ENCODE results near the gene RDH14. TPM values are rescaled to one million over a fixed set of nuclear protein-coding genes. Genes with fewer than 3 reads are reported as not detected.
A peak's percentile ranks its signal among the peaks of the same experiment; 100 is the strongest.

RDH14 gene, protein sequence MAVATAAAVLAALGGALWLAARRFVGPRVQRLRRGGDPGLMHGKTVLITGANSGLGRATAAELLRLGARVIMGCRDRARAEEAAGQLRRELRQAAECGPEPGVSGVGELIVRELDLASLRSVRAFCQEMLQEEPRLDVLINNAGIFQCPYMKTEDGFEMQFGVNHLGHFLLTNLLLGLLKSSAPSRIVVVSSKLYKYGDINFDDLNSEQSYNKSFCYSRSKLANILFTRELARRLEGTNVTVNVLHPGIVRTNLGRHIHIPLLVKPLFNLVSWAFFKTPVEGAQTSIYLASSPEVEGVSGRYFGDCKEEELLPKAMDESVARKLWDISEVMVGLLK
- polyA plus RNA-seq (ENCODE audit: insufficient read length in 10 of 10): 10 to 100 TPM; 24.0 to 31.3 (median 25.5) TPM
- long read RNA-seq, donor 1, transcript RDH14-201 (2 exons, 1,587 nt): major isoform, 10 of 10 reads
- long read RNA-seq, donor 1, partial matches to known transcripts: 0 of 10 reads
- long read RNA-seq, donor 1, other reads (novel, unspliced or antisense): 0 of 10 reads
- long read RNA-seq, donor 2, transcript RDH14-201 (2 exons, 1,587 nt): major isoform, 11 of 12 reads
- long read RNA-seq, donor 2, partial matches to known transcripts: 0 of 12 reads
- long read RNA-seq, donor 2, other reads (novel, unspliced or antisense): 0 of 12 reads
- long read RNA-seq, donor 3: 0 reads
- long read RNA-seq, donor 4, transcript RDH14-201 (2 exons, 1,587 nt): major isoform, 8 of 15 reads
- long read RNA-seq, donor 4, partial matches to known transcripts: 5 of 15 reads
- long read RNA-seq, donor 4, other reads (novel, unspliced or antisense): 0 of 15 reads
- long read RNA-seq, donor 5, transcript RDH14-201 (2 exons, 1,587 nt): major isoform, 12 of 12 reads
- long read RNA-seq, donor 5, partial matches to known transcripts: 0 of 12 reads
- long read RNA-seq, donor 5, other reads (novel, unspliced or antisense): 0 of 12 reads
- long read RNA-seq, donor 6, transcript RDH14-201 (2 exons, 1,587 nt): major isoform, 16 of 22 reads
- long read RNA-seq, donor 6, partial matches to known transcripts: 5 of 22 reads
- long read RNA-seq, donor 6, other reads (novel, unspliced or antisense): 0 of 22 reads
- long read RNA-seq, donor 7, transcript RDH14-201 (2 exons, 1,587 nt): major isoform, 8 of 8 reads
- long read RNA-seq, donor 7, partial matches to known transcripts: 0 of 8 reads
- long read RNA-seq, donor 7, other reads (novel, unspliced or antisense): 0 of 8 reads
- long read RNA-seq, donor 8, transcript RDH14-201 (2 exons, 1,587 nt): major isoform, 10 of 10 reads
- long read RNA-seq, donor 8, partial matches to known transcripts: 0 of 10 reads
- long read RNA-seq, donor 8, other reads (novel, unspliced or antisense): 0 of 10 reads
- long read RNA-seq, donor 9, partial matches to known transcripts: 0 of 4 reads
- long read RNA-seq, donor 9, other reads (novel, unspliced or antisense): 0 of 4 reads

DNA sequence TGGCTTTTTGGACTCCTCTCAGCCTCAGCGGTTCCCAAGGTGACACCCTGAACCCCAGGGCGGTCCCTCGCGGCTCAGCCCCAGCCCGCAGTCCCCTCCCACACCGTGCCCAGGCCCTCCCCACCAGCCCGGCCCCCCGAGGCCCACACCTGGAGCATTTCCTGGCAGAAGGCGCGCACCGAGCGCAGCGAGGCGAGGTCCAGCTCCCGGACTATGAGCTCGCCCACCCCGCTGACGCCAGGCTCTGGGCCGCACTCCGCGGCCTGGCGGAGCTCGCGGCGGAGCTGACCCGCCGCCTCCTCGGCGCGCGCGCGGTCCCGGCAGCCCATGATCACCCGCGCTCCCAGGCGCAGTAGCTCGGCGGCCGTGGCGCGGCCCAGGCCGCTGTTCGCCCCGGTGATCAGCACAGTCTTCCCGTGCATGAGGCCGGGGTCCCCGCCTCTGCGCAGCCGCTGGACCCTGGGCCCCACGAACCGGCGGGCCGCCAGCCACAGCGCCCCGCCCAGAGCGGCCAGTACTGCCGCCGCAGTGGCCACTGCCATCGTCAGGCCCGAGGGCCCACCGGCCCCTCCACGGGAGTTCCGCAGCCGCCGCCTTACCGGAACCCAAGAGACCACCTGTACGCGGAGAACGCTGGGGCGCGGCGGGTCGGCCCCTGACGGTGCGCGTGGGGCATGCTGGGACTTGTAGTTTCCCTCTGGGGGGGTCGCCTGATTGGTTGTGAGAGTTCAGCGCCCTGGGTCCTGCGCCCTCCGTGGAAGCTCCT is at the start of gene RDH14:
Gene RDH14 (minus strand): TSS at position 623 of the 766 bp plus-strand sequence. CDS start 81 bp downstream, at position 542.
- DNase-seq: peak; percentile 93 to 98 (median 93)

DNA sequence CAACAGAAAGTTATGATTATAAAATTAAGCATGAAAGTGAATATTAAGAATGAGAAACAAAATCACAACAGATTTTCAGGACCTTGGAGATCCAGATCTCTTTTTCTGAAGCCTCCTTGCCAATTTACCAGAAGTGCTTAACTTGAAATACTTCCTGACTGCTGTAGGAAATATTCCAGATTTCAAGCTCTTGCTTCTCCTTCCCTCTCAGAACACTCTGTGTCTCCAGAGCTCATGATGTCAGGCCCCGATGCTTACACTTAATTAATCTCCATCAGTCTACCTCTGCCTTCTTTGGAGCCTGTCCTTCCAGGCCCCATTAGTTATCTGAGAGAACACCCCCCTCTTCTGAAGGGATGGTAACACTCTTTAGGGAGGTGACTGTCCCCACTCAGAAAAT is 49.6 kb upstream of the RDH14 start:
- DNase-seq: peak in 1 of 3 donors; percentile 32

GRCh38 chr2:18605115-18605514 is 44.7 kb upstream of the RDH14 start:
- no peak for DNase-seq

- DNase-seq: peak in 1 of 3 donors; percentile 34
These were observed 44.1 kb upstream of the RDH14 start for GRCh38 chr2:18604531-18604885.

GRCh38 chr2:18603854-18604530 is 43.5 kb upstream of the RDH14 start:
- peak in 1 of 3 donors; percentile 45 for DNase-seq

DNA sequence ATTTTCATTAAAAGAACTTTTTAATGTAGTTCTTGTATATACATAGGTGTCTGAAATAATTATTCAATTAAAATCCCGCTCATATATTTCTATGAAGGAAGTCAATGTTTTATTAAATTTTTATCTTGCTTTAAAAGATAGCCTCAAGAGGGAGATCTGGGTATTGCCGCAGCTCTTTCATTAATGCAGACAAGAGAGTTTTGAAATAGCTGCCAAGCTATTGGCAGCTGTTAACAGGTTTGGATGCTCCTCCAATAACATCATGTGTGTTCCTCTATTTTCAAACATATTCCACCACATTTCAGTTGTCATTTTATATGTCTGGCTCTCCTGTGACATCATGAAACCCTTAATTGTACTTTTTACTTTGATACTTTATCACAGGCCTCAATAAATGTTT is 41.8 kb upstream of the RDH14 start:
- no peak for DNase-seq

DNA sequence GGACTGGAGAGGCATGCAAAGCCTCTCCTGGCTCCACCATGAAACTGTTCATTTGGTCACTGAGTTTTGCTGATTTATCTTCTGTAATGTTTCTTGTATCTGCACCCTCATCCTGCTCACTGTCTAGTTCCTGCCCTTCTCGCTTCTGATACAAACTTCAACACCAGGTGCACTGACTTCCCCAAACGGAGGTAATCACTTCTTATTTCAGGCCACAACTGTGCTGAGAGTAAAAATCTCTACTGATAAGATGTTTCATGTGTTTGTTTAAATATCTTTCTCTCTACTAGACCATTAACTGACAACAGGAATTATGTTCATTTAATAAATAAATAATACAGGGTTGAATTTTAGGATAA is 39.8 kb upstream of the RDH14 start:
- no peak for DNase-seq

- DNase-seq: peak; percentile 47 to 77 (median 76)
These were observed 39.2 kb upstream of the RDH14 start for GRCh38 chr2:18599509-18600254.

DNA sequence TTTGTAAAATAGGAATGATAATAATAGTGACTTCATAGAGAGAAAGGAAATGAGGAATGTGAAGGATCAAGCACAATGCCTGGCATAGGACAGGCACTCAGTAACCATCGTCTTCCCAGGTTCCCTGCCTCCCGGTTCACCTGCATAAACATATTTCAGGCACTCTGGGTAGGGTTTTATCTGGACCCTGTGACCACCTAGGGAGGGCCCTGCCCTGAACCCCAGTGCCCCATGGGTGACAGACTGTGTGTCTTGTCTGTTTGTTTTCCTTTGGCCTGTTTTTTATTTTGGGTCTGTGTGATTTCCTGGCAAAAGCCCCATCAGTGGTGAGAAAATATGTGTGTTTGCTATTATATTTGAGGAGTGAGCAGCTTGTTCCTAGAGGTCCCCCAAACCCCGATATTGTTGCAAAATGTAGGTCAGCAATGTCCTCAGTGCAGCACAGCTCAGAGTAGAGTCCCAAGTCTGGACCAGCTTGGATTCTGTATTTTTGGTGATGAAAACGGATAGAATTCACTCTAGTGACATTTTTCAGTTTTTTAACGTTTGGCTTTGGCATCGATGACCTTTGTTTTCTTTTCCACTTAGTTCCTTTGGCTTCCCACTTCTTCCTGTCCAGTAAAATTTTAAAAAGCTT is 38.5 kb upstream of the RDH14 start:
- peak in 1 of 3 donors; percentile 28 for DNase-seq

GRCh38 chr2:18597618-18598017 is 37.2 kb upstream of the RDH14 start:
- no peak for DNase-seq

GRCh38 chr2:18596993-18597392 is 36.5 kb upstream of the RDH14 start:
- no peak for DNase-seq

DNA sequence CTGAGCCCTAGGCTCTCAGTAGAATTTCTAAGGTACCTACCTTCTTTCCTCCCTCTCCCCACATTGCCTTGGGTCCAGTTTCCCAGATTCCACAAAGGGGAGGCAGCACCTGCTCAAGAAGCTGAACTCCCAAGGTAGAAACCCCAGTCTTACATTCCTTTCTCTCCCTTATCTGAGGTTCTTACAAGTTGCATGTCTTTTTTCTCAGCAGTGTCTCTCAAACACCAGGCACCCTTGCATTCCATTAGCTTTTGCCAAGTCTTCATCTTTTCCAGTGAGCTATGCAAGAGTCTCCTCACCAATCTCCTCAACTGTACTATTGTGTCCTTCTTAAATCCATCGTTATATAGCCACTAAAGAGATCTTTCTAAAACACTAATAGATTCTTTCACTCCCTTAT is 33.0 kb upstream of the RDH14 start:
- no peak for DNase-seq

DNA sequence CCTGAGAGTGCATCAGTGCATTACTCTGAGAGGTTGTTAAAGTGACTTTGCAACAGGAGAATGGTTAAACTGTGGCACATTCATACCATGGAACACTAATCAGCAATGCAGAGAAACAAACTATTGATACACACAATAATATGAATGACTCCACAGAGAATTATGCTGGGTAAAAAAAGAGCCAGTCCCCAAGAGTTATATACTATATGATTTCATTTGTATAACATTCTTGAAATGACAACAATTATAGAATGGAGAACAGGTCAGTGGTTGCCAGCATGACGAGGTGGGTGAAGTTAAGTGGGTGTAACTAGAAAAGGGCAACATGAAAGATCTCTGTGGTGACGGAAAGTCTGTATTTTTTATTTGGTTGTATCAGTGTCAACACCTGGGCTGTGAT is 31.9 kb upstream of the RDH14 start:
- no peak for DNase-seq

GRCh38 chr2:18589354-18589753 is 28.9 kb upstream of the RDH14 start, which contains the start of gene NT5C1B:
NT5C1B (minus strand) TSS chr2:18589569; CDS start chr2:18589468, 101 bp downstream.
- DNase-seq: no peak

GRCh38 chr2:18588802-18589201 is 28.3 kb upstream of the RDH14 start:
- no peak for DNase-seq

DNA sequence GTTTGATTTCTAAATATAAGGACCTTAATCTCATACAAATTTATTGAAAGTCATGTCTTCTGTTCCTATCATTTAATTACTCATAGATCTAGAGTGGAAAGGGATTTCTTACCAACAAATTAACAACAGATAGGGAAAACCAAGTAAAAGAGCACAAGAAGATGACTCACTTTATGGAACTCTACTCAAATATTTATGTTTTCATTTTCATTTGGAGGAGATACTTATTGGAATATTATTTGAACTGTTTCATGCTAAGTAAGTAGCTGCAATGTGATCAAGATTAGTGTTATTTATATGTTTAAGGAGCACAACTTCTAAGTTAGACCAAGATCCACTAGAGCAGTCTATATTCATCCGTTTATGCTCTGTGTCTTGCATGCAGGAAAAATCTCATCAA is 27.6 kb upstream of the RDH14 start:
- no peak for DNase-seq

DNA sequence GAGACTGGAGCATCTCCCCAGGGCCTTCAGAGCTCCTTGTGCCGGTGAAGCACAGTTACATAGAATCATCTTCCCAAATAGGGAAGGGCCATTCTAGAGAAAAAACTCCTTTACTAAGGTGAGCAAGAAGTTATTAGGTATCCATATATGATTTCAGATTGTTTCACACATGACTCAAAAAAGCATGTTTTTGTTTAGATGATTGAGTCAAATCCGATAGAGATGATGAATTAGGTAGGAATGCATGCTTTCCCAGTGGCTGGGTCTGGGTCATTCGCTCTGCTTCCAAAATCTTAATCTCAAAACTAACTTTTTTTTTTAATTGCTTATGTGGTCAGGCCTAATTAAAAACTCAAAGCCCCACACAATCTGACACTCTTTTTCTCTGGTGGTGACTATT is 25.1 kb upstream of the RDH14 start:
- no peak for DNase-seq

DNA sequence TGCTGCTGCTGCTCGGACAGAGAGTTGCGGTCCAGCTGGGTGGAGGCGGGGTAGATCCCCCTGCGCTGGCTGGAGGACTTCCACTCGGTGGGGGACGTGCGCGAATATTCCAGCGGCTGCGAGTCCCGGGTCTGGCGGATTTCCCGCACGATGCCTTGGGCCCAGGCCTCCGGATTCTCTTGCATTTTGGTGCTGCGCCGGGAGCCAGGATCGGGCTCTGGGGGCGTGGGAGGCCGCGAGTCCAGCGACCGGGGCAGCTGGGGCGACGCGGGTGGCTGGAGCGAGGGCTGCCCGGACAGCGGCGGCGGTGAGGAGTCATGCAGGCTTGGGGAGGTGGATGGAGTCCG is 24.1 kb upstream of the RDH14 start:
- no peak for DNase-seq

Measured in muscle of back (tissue), 13 donors.